ENCODE data around the gene ADA.

Gene ADA

GRCh38 chr20:44691424-44692423 lies 40.2 kb upstream of the ADA start:
- H3K36me3 ChIP-seq (ENCODE audit: control insufficient read depth in 5 of 5, insufficient read depth in 5 of 5, low read length in 5 of 5) = no peaks in the 10 kb centered on the region
- H3K4me1 ChIP-seq (ENCODE audit: control insufficient read depth in 5 of 5, insufficient read depth in 5 of 5, low read length in 5 of 5) = peaks cover 11 to 55% (median 43%) of the 10 kb centered on the region in 5 donors
- H3K4me3 ChIP-seq (ENCODE audit: low read depth in 1 of 5, low read length in 5 of 5) = no peak overlapping the region
- H3K9me3 ChIP-seq (ENCODE audit: control insufficient read depth in 5 of 5, low read length in 5 of 5) = no peaks in the 10 kb centered on the region
- H3K27ac ChIP-seq (ENCODE audit: low read depth, low read length) = peak overlapping the region; percentile 96
- no peaks in the 10 kb centered on the region for H3K27me3 ChIP-seq (ENCODE audit: control insufficient read depth in 5 of 5, insufficient read depth in 4 of 5, low read length in 5 of 5)
- H3K9ac ChIP-seq (ENCODE audit: low read length in 5 of 5) = peak overlapping the region in 2 of 5 donors; percentile 69 to 71

DNA sequence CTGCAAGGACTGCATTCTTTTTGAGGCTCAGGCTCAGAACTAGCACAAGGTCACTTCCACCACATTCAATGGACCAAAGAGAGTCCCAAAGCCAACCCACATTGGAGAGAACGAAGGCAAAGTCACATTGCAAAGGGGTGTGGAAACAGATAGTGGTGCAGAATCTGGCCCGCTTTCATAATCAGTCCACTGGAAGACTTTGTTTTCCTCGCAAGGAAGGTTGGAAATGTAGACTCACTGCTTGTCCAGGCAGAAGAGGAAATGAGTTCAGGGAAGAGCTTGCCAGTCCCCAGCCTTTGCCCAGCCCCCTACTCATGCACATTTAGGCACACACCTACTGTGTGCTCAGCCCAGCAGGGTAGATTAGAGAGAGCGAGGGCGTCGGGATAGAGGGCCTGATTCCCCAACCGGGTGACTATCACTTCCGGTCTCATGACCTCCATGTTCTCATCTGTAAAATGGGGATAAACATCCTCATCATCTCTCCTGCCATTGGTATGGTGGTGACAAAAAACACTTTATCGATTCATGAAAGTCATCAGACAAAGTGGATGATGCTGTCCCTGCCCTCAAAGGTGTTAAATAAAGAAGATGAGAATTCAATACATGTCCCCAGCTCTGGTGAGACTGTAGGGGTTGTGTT lies 39.4 kb upstream of the ADA start:
- peaks cover 11 to 46% (median 35%) of the 10 kb centered on the region in 5 donors for H3K4me1 ChIP-seq (ENCODE audit: control insufficient read depth in 5 of 5, insufficient read depth in 5 of 5, low read length in 5 of 5)
- peak overlapping the region; percentile 96 for H3K27ac ChIP-seq (ENCODE audit: low read depth, low read length)

DNA sequence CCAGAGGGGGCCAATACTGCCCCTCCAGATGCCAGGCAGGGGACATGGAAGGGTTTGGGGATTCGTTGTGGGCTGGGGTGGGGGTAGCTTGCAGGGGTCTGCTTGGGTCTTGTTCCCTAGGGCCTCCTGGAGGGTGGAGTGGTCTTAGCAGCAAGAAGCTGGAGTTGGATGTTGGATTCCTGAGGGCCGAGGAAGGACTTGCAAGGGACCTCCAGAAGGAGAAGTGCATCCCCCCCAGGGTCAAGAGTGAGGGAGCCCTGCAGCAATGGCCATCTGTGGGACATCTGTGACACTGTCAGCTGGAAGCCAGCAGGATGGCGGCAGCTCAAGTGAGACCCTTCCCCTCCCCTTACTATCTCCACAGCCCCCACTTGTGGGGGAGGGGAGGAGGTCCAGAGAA lies 38.3 kb upstream of the ADA start:
- no peak overlapping the region for H3K4me3 ChIP-seq (ENCODE audit: low read depth in 1 of 5, low read length in 5 of 5)
- no peak overlapping the region for H3K9ac ChIP-seq (ENCODE audit: low read length in 5 of 5)

More for the DNA sequence above, 39.4 kb upstream of the ADA start:
- Histone ChIP-seq H3K36me3 (ENCODE audit: control insufficient read depth in 5 of 5, insufficient read depth in 5 of 5, low read length in 5 of 5) (no peaks in the 10 kb centered on the region), H3K27me3 (ENCODE audit: control insufficient read depth in 5 of 5, insufficient read depth in 4 of 5, low read length in 5 of 5) (no peaks in the 10 kb centered on the region), H3K9ac (ENCODE audit: low read length in 5 of 5) (peak overlapping the region in 1 of 5 donors; percentile 69), H3K9me3 (ENCODE audit: control insufficient read depth in 5 of 5, low read length in 5 of 5) (no peaks in the 10 kb centered on the region), H3K4me3 (ENCODE audit: low read depth in 1 of 5, low read length in 5 of 5) (no peak overlapping the region)

GRCh38 chr20:44688053-44688625 lies 36.6 kb upstream of the ADA start:
- Histone ChIP-seq H3K9me3 (ENCODE audit: control insufficient read depth in 5 of 5, low read length in 5 of 5) (no peaks in the 10 kb centered on the region), H3K27me3 (ENCODE audit: control insufficient read depth in 5 of 5, insufficient read depth in 4 of 5, low read length in 5 of 5) (no peaks in the 10 kb centered on the region), H3K4me1 (ENCODE audit: control insufficient read depth in 5 of 5, insufficient read depth in 5 of 5, low read length in 5 of 5) (peaks cover 8 to 39% (median 31%) of the 10 kb centered on the region in 5 donors), H3K9ac (ENCODE audit: low read length in 5 of 5) (no peak overlapping the region), H3K27ac (ENCODE audit: low read depth, low read length) (no peak overlapping the region), H3K4me3 (ENCODE audit: low read depth in 1 of 5, low read length in 5 of 5) (no peak overlapping the region), H3K36me3 (ENCODE audit: control insufficient read depth in 5 of 5, insufficient read depth in 5 of 5, low read length in 5 of 5) (no peaks in the 10 kb centered on the region)

More for the DNA sequence above, 38.3 kb upstream of the ADA start:
- Histone ChIP-seq H3K4me1 (ENCODE audit: control insufficient read depth in 5 of 5, insufficient read depth in 5 of 5, low read length in 5 of 5) (peaks cover 11 to 43% (median 35%) of the 10 kb centered on the region in 5 donors), H3K27ac (ENCODE audit: low read depth, low read length) (no peak overlapping the region), H3K27me3 (ENCODE audit: control insufficient read depth in 5 of 5, insufficient read depth in 4 of 5, low read length in 5 of 5) (no peaks in the 10 kb centered on the region), H3K9me3 (ENCODE audit: control insufficient read depth in 5 of 5, low read length in 5 of 5) (no peaks in the 10 kb centered on the region), H3K36me3 (ENCODE audit: control insufficient read depth in 5 of 5, insufficient read depth in 5 of 5, low read length in 5 of 5) (no peaks in the 10 kb centered on the region)

DNA sequence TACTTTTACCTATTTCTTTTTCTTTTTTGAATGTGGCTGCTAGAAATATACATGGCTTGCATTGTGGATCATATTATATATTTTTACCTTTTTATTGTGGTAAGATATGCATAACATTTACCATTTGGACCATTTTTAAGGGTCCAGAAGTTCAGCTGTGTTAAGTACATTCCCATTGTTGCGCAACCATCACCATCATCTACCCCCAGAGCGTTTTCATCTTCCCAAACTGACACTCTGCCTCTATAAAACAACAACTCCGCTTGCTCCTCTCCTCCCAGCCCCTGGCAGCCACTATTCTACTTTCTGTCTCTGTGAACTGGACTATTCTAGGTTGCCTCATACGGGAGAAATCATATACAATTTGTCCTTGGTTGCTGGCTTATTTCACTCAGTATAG lies 35.4 kb upstream of the ADA start:
- Histone ChIP-seq H3K36me3 (ENCODE audit: control insufficient read depth in 5 of 5, insufficient read depth in 5 of 5, low read length in 5 of 5) (no peaks in the 10 kb centered on the region), H3K9ac (ENCODE audit: low read length in 5 of 5) (no peak overlapping the region), H3K27me3 (ENCODE audit: control insufficient read depth in 5 of 5, insufficient read depth in 4 of 5, low read length in 5 of 5) (no peaks in the 10 kb centered on the region), H3K4me3 (ENCODE audit: low read depth in 1 of 5, low read length in 5 of 5) (no peak overlapping the region), H3K27ac (ENCODE audit: low read depth, low read length) (no peak overlapping the region), H3K4me1 (ENCODE audit: control insufficient read depth in 5 of 5, insufficient read depth in 5 of 5, low read length in 5 of 5) (peaks cover 0 to 27% (median 22%) of the 10 kb centered on the region in 5 donors), H3K9me3 (ENCODE audit: control insufficient read depth in 5 of 5, low read length in 5 of 5) (no peaks in the 10 kb centered on the region)

DNA sequence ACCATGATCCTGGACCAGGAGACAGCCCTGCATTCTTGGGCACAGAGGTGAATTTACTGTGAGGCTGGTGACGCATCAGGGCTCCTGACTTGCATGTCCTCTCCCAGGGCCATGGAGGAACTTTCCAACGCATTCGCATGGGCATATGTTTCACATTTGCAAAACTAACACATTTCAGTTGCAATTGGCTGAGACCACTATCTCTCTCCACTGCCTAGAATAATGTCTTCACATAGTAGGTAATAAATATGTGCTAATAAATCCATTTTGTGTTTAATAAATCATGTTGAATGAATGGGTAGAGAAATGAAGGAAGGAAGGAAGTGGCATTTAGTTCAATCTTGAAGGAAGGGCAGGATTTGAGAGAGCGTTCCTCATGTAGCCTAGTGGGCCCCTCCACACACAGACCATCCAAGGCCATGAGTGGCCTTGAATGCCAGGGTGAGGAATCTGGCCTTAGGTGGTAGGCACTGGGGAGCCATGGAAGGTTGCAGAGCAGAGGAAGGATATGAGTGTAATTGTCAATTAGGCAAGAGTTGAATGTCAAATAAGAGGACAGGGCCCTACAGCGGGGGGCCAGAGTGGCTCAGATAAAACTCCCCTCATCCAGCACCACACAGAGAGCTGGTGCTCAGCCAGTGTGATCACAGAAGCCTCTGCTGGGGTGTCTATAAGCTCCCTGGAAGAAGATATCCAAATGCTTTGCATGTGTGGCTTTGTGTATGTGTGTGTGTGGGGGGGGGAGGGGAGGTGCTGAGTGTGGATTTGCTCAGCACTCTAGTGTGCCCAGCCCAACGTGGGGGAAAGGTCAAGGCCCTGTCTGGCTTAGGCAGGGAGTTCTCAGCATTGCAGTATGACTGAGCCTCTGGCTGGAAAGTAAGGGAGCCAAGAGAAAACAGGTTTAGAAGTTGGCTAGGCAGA lies 32.8 kb upstream of the ADA start:
- no peaks in the 10 kb centered on the region for H3K9me3 ChIP-seq (ENCODE audit: control insufficient read depth in 5 of 5, low read length in 5 of 5)
- H3K9ac ChIP-seq (ENCODE audit: low read length in 5 of 5) = peak overlapping the region in 2 of 5 donors; percentile 26 to 69
- peaks cover 0 to 14% (median 10%) of the 10 kb centered on the region in 5 donors for H3K4me1 ChIP-seq (ENCODE audit: control insufficient read depth in 5 of 5, insufficient read depth in 5 of 5, low read length in 5 of 5)
- no peak overlapping the region for H3K4me3 ChIP-seq (ENCODE audit: low read depth in 1 of 5, low read length in 5 of 5)
- peak overlapping the region; percentile 65 for H3K27ac ChIP-seq (ENCODE audit: low read depth, low read length)
- H3K27me3 ChIP-seq (ENCODE audit: control insufficient read depth in 5 of 5, insufficient read depth in 4 of 5, low read length in 5 of 5) = no peaks in the 10 kb centered on the region
- H3K36me3 ChIP-seq (ENCODE audit: control insufficient read depth in 5 of 5, insufficient read depth in 5 of 5, low read length in 5 of 5) = no peaks in the 10 kb centered on the region

DNA sequence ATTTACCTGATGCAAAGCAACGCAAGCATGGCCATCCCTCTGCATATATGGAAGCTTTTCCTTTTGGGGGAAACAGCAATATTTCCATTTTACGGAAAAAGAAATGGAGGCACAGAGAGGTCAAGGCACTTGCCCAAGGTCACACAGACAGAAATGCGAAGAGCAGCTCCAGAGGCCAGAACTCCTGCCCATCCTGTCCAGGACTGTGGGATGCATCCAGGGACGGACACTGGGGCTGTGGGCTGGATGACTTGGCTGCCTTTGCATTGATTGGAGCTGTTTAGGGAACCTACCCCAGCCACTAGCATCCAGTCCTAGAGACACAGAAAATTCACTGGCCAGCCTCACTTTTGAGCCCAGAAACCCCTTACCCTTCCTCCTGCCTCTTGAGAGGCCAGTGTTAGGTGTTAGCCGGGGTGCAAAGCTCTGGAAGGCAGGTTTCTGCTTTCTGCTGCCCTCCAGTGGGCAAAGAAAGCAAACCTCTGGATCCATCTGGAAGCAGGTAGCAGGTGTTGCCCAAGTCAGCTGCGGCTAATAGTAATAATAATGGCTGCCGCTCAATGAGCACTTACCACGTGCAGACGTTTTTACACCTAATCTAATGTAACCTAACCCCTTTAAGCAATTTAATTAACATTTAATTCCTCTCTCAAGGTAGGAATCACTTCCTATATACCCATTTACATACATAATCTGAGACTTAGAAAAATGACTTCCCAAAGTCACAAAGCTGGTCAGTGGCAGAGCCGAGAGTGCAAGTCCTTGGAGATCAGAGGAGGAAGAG lies 32.0 kb upstream of the ADA start:
- H3K27ac ChIP-seq (ENCODE audit: low read depth, low read length) = no peak overlapping the region
- no peaks in the 10 kb centered on the region for H3K27me3 ChIP-seq (ENCODE audit: control insufficient read depth in 5 of 5, insufficient read depth in 4 of 5, low read length in 5 of 5)
- H3K36me3 ChIP-seq (ENCODE audit: control insufficient read depth in 5 of 5, insufficient read depth in 5 of 5, low read length in 5 of 5) = no peaks in the 10 kb centered on the region
- no peak overlapping the region for H3K4me3 ChIP-seq (ENCODE audit: low read depth in 1 of 5, low read length in 5 of 5)
- no peak overlapping the region for H3K9ac ChIP-seq (ENCODE audit: low read length in 5 of 5)
- no peaks in the 10 kb centered on the region for H3K9me3 ChIP-seq (ENCODE audit: control insufficient read depth in 5 of 5, low read length in 5 of 5)
- peaks cover 0 to 14% (median 12%) of the 10 kb centered on the region in 5 donors for H3K4me1 ChIP-seq (ENCODE audit: control insufficient read depth in 5 of 5, insufficient read depth in 5 of 5, low read length in 5 of 5)

GRCh38 chr20:44681796-44682566 lies 30.5 kb upstream of the ADA start:
- Histone ChIP-seq H3K36me3 (ENCODE audit: control insufficient read depth in 5 of 5, insufficient read depth in 5 of 5, low read length in 5 of 5) (no peaks in the 10 kb centered on the region), H3K27me3 (ENCODE audit: control insufficient read depth in 5 of 5, insufficient read depth in 4 of 5, low read length in 5 of 5) (no peaks in the 10 kb centered on the region), H3K4me3 (ENCODE audit: low read depth in 1 of 5, low read length in 5 of 5) (no peak overlapping the region), H3K9ac (ENCODE audit: low read length in 5 of 5) (no peak overlapping the region), H3K9me3 (ENCODE audit: control insufficient read depth in 5 of 5, low read length in 5 of 5) (no peaks in the 10 kb centered on the region), H3K4me1 (ENCODE audit: control insufficient read depth in 5 of 5, insufficient read depth in 5 of 5, low read length in 5 of 5) (peaks cover 0 to 15% (median 14%) of the 10 kb centered on the region in 5 donors), H3K27ac (ENCODE audit: low read depth, low read length) (no peak overlapping the region)
